ENCODE data around the gene CUX1.
"Not testable (repeated sequence)": the region's sequence is repeated elsewhere in the genome, so short reads cannot be mapped to it uniquely, and the experiment has no call there.

Gene CUX1

GRCh38 chr7:101856473-101857357 is 39.3 kb downstream of the CUX1 start:
- DNase-seq, result peak; percentile 60 to 84 (median 73)

- no peak for DNase-seq
Measured at GRCh38 chr7:101857358-101857811, 40.0 kb downstream of the CUX1 start.

- no peak for DNase-seq
Measured at GRCh38 chr7:101858437-101859385, 41.3 kb downstream of the CUX1 start.

DNA sequence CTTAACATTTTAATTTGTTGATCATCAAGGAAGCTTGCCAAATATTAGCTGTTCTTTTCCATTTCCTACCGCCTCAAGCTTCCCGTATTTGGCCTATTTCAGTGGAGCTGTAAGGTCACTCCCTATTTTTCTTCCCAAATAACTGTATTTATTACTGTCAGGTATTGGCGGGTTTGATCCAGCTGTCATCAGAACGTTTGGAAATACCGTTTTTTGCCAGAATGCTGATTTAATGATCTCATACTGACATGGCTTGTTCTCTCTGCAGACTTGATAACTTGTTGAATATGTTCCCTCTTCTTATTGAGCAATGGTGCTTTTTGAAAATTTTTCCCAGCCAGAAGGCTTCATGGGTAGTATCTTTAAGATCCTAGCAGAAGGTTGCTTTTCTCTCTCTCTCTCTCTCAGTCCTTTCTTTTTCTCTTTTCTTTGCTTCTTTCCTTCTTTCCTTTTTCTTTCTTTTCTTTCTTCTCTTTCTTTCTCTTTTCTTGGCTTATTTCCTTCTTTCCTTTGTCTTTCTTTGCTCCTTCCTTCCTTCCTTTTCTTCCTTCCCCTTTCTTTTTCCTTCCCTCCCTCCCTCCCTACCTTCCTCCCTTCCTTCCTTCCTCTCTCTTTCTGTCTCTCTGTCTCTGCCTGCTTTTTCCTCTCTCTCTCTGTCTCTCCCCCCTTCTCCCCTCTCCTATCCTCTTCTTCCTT is 42.1 kb downstream of the CUX1 start:
- DNase-seq, result no peak

DNA sequence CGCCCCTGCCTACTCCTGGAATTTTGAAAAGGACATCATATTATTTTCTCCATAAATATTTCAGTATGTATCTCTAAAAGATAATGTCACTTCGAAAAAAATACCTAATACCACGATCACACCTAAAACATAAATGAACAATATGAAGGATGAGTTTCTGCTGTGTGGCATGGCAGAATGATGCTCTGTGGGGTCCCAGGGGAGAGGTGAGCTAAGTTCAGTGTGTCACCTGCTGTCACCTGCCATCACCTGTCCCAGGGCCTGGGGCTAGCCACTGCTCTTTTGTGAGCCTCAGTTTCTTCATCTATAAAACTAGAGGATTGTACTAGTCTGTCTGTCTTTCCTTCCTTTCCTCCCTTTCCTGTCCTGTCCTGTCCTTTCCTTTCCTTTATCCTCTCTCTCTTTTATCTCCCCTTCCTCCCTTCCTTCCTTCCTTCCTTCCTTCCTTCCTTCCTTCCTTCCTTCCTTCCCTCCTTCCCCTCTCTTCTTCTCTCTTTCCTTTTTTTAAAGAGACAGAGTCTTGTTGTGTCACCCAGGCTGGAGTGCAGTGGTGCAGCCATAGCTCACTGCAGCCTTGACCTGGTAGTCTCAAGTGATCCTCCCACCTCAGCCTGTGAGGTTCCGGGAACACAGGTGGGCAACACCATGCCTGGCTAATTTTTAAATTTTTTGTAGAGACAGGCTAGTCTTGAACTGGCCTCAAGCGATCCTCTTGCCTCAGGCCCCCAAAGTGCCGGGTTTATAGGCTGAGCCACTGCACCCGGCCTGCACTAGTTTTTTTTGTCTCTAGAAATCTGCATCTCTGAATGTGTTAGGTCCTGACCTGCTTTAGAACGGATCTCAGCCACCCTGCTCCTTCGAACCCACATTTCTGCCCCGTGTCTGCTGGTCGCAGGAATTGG is 43.1 kb downstream of the CUX1 start:
- no peak for DNase-seq

DNA sequence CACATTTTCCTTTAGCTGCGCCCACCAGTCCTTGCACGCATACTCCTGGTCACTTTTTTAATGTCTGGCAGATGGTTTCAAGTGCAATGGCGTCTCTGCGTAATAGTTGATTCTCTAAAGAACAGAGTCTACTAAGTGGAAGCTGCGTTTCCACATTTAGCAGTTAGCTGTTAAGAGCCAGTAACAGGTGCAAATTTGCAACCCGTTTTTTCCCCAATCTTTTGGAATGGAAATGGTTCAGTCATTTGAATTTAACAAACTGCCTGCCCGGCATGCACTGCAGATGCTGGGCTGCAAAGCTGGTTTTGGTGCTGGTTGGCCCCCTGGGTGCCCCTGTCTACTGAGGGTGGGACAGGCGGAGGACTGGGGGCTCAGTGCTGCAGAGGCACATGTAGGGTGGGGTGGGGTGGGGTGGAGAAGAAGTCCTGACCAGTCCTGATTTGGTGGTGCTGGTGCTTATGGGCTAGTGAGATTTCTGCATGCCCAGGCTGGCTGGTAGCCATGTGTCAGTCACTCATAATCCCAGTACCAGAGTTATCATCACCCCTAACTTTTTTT is 43.9 kb downstream of the CUX1 start:
- no peak for DNase-seq

- no peak for DNase-seq
Measured at GRCh38 chr7:101862280-101863220, 45.1 kb downstream of the CUX1 start.

DNA sequence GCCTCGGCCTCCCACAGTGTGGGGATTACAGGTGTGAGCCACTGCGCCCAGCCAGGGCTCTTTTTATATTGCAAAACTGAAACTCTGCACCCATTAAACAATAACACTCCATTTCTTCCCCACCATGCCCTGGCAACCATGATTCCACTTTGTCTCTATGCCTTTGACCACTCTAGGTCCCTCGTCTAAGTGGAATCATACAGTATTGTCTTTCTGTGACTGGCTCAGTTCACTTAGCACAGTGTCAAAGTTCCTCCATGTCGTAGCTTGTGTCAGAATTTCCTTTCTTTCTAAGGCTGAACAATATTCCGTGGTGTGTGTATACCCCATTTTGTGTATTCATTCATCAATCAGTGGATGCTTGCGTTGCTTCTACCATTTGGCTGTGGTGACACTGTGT is 46.2 kb downstream of the CUX1 start:
- DNase-seq, result no peak

DNA sequence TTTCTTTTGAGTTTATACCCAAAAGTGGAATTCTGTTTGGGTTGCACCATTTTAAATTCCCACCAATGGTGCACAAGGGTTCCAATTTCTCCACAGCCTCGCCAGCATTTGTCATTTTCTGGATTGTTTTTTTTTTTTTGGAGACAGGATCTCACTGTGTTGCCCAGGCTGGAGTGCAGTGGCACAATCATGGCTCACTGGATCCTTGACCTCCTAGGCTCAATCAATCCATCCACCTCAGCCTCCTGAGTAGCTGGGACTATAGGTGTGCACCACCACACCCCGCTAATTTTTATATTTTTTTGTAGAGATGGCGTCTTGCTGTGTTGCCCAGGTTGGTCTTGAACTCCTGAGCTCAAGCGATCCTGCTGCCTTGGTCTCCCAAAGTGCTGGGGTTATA is 46.6 kb downstream of the CUX1 start:
- DNase-seq, result no peak

DNA sequence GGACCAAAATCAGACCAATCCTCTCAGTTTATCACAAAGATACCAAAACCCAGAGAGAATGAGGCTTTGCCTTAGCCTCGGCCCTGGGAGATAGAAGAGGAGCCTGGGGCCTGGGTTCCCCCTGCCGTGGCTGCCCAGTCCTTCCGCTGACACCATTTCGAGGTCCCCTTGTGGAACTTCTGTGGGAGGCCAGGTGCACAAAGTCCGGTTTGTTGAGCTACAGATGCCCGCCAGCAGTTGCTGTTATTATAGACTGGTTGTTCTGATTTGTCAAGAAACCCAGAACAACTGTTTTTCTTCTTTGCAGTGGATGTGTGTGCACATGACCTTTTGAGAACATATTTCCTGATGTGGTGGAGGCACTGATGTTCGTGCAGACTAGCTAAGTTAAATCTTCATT is 47.6 kb downstream of the CUX1 start:
- no peak for DNase-seq

DNA sequence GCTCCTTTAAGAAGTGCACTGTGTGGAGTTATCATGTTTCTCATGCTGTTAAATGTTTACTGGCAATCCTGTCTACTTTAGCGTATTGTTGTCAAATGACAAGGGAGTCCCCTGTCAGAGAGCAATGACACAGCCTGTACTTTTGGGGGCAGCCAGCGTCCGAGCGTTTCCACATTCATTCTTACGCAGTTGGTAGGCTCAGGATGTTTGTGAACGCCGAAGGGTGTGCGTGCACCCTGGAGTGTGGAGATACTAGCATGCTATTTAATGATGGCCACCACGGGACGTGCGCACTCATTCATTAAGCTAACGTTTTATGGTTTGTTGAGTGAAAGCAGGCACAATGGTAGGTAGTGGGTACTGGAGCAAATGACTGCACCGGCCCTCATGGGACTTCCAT is 48.0 kb downstream of the CUX1 start:
- no peak for DNase-seq

DNA sequence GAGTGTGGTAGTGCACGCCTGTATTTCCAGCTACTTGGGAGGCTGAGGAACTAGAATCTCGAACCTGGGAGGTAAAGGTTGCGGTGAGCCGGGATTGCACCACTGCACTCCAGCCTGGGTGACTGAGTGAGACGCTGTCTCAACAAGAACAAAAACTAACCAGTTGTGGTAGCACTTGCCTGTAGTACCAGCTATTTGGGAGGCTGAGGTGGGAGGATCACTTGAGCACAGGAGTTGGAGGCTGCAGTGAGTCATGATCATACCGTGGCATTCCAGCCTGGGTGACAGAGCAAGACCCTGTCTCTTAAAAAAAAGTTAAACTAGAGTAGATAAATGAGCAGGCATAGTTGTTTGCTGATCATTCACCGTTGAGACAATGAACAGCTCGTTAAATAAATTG is 48.9 kb downstream of the CUX1 start:
- DNase-seq, result no peak

DNA sequence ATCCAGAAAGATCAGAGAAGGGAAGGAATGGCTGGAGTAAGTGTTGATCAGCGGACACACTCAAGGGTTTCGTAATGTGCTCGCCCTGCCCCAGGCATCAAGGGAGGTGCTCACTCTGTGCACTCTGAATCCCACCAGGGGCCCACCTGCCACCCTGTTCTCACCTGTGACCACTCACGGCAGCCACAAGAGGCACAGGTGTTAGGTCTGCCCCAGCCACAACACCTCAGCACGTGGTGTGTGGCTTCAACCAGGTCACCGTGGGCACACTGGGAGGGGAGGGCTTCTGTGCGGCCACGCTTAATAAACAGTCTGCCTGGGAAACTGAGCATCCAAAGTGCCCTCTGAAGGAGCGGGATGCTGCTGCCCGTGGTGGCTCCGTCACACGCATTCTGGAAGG is 49.8 kb downstream of the CUX1 start:
- no peak for DNase-seq

DNA sequence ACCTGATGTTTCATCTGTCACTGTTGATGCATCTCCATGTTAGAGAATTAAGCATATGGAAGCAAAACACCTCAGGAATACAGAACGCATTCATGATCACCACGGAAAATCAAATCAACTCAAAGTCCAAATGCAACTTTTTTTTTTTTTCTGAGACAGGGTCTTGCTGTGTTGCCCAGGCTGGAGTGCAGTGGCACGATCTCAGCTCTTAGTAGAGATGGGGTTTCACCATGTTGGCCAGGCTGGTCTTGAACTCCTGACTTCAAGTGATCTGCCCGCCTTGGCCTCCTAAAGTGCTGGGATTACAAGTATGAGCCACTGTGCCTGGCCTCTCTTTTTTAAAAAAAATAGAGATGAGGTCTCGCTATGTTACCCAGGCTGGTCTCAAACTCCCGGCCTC is 50.3 kb downstream of the CUX1 start:
- not testable (repeated sequence) for DNase-seq

DNA sequence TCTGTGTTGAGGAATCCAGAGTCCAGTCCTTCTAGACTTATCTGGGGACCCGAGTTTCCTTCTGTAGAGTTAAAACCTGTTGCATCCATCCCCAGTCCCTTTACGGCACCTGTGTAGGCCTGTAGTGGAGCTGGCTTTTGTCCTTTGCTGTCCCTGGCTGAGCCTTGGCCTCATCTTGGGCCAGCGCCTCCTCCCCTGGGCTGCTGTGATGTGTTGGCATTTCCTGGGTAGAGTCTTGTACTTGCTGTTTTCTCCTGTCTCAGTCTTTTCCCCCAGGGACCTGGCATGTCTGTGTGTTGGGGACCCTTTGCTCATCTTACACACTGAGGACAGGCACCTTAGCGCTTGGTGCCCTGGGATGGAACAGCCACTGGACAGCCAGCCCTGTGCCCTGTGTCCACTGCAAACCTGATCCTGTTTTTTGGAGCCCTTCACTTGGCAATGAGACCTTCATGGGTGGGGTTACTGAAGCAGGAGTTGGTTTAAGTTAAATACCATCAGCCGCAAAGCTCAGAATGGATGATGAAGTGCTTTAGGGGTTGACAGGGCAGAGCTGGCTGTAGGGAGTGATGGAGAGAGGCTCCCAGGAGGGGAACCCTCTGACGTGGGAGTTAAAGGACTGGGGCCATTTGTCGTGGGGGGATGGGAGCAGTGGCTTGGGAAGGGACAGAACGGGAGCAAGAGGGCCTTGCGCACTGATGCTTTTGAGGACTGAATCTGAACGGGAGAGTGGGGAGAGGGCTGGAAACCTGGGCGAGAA is 50.9 kb downstream of the CUX1 start:
- no peak for DNase-seq

GRCh38 chr7:101869026-101869900 is 51.8 kb downstream of the CUX1 start:
- no peak for DNase-seq

GRCh38 chr7:101869901-101870290 is 52.5 kb downstream of the CUX1 start:
- no peak for DNase-seq

DNA sequence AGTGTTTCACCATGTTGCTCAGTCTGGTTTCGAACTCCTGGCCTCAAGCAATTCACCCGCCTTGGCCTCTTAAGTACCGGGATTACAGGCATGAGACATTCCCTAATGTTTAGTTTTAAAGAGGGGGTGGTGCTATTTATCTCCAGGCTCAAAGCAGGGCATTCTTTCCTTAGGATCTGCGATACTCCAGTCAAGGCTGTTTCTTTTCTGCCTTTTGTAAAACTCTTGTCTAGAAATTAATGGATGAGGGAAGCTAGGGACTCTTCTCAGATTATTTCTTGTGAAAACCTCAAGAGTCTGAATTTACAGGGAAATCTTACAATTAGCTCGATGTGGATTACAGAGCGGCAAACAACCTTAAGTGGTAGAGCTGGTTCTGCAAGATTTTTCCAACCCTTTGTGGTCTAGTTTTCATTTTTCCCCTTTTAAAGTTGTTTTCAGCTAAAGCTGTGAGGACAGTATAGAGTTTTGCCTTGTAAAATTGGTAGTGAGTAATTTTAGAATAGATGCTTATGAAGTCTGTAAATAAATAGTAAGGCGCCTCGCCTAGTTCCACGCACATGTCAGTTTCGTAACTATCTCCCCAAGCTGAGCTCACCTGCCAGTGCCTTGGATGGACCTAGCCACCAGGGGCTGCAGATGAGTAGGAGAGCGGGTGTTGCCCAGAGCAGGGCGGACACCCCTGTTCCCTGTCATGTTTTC is 53.1 kb downstream of the CUX1 start:
- DNase-seq, result no peak
